GM08714 (cell line): ENCODE measurements around the gene FAM193A.
"Not testable (repeated sequence)": the region's sequence is repeated elsewhere in the genome, so short reads cannot be mapped to it uniquely, and the experiment has no call there.

Experiments
- H3K4me3 ChIP-seq: fragments of 200-500 bp; sonication (Bioruptor generic); 2 replicates; pipeline ENCODE4 v1.5.1; 2014; ENCODE audit warnings: mild to moderate bottlenecking, low read length, inconsistent platforms
- ZNF274 ChIP-seq: IDR thresholded peaks from 2 replicates; pipeline ENCODE4 v1.6.1; 2012; ENCODE audit warnings: mild to moderate bottlenecking, low read depth, low read length

Gene FAM193A

GRCh38 chr4:2732526-2732925, 196.1 kb downstream of the FAM193A start:
- TF ChIP-seq ZNF274 = no peak
- H3K4me3 ChIP-seq = no peak overlapping the region

GRCh38 chr4:2733001-2733843, 196.8 kb downstream of the FAM193A start:
- no peak overlapping the region for H3K4me3 ChIP-seq
- TF ChIP-seq ZNF274 = no peak

- H3K4me3 ChIP-seq = no peak overlapping the region
- no peak for TF ChIP-seq ZNF274
Observed at GRCh38 chr4:2733844-2734574, 197.6 kb downstream of the FAM193A start.

GRCh38 chr4:2734612-2735011, 198.2 kb downstream of the FAM193A start:
- no peak for TF ChIP-seq ZNF274

GRCh38 chr4:2735869-2736268, 199.4 kb downstream of the FAM193A start:
- TF ChIP-seq ZNF274 = no peak

More at GRCh38 chr4:2734612-2735011, 198.2 kb downstream of the FAM193A start:
- no peak overlapping the region for H3K4me3 ChIP-seq

GRCh38 chr4:2738296-2738695, 201.8 kb downstream of the FAM193A start:
- not testable (repeated sequence) for H3K4me3 ChIP-seq

More at GRCh38 chr4:2735869-2736268, 199.4 kb downstream of the FAM193A start:
- H3K4me3 ChIP-seq = no peak overlapping the region

- no peak for TF ChIP-seq ZNF274
- no peak overlapping the region for H3K4me3 ChIP-seq
Observed at GRCh38 chr4:2741626-2742025, 205.2 kb downstream of the FAM193A start.

GRCh38 chr4:2742081-2742822, 205.8 kb downstream of the FAM193A start:
- no peak for TF ChIP-seq ZNF274
- H3K4me3 ChIP-seq = no peak overlapping the region

- H3K4me3 ChIP-seq = no peak overlapping the region
- TF ChIP-seq ZNF274 = no peak
Observed at GRCh38 chr4:2742823-2743517, 206.5 kb downstream of the FAM193A start.

- H3K4me3 ChIP-seq = no peak overlapping the region
- no peak for TF ChIP-seq ZNF274
Observed at GRCh38 chr4:2743518-2744445, 207.3 kb downstream of the FAM193A start.

GRCh38 chr4:2744576-2745270, 208.3 kb downstream of the FAM193A start:
- no peak for TF ChIP-seq ZNF274
- H3K4me3 ChIP-seq = no peak overlapping the region

GRCh38 chr4:2745516-2745915, 209.1 kb downstream of the FAM193A start:
- H3K4me3 ChIP-seq = no peak overlapping the region; the same call in 1 of the 2 replicates
- TF ChIP-seq ZNF274 = no peak
